Spleen (tissue), 11 donors: Measurements from ENCODE around the gene SHANK1. TPM values are rescaled to one million over a fixed set of nuclear protein-coding genes. Genes with fewer than 3 reads are reported as not detected.

Experiments used
- DNase-seq: peaks from one replicate; pipeline ENCODE4 v3.0.0-alpha.2; 2020
- H3K27ac ChIP-seq, 8 donors: fragments of 200-600 bp; sonication (generic) in 7 of 8; 1 replicate in 4 of 8; 2 replicates in 4 of 8; pipeline versions ENCODE4 v1.5.0 to v1.8.0; 2016 to 2021; ENCODE audit warnings: inconsistent platforms in 4 of 8, mild to moderate bottlenecking in 4 of 8, moderate library complexity in 1 of 8
- H3K27me3 ChIP-seq, 7 donors: fragments of 200-600 bp; sonication (generic) in 6 of 7; replicated peaks in 1 of 7; 1 replicate in 4 of 7; 2 replicates in 3 of 7; pipeline versions ENCODE4 v1.5.0 to v1.8.0; 2016 to 2021; ENCODE audit warnings: inconsistent platforms in 3 of 7, mild to moderate bottlenecking in 1 of 7
- H3K36me3 ChIP-seq, 6 donors: fragments of 200-600 bp; sonication (generic) in 5 of 6; 1 replicate in 4 of 6; 2 replicates in 2 of 6; pipeline versions ENCODE4 v1.5.0 to v1.8.0; 2016 to 2021; ENCODE audit warnings: inconsistent platforms in 2 of 6
- H3K4me1 ChIP-seq, 6 donors: fragments of 200-600 bp; sonication (generic) in 5 of 6; 1 replicate in 3 of 6; 2 replicates in 3 of 6; pipeline versions ENCODE4 v1.5.0 to v1.8.0; 2016 to 2021; ENCODE audit warnings: inconsistent platforms in 3 of 6
- H3K4me3 ChIP-seq, 8 donors: fragments of 200-600 bp; sonication (generic) in 7 of 8; 1 replicate in 4 of 8; 2 replicates in 4 of 8; pipeline versions ENCODE4 v1.5.0 to v1.8.0; 2016 to 2021; ENCODE audit warnings: inconsistent platforms in 4 of 8, mild to moderate bottlenecking in 4 of 8, moderate library complexity in 2 of 8
- H3K9me3 ChIP-seq, 8 donors: fragments of 200-600 bp; sonication (generic) in 7 of 8; 1 replicate in 4 of 8; 2 replicates in 4 of 8; pipeline versions ENCODE4 v1.5.0 to v1.8.0; 2016 to 2021; ENCODE audit warnings: inconsistent platforms in 4 of 8
- CTCF ChIP-seq, 11 experiments: fragments of 200-600 bp in 7 of 11; fragments of 450-650 bp in 4 of 11; sonication (generic) in 4 of 11; IDR thresholded peaks in 8 of 11; conservative IDR thresholded peaks in 3 of 11; 1 replicate in 7 of 11; 2 replicates in 4 of 11; pipeline versions ENCODE4 v1.4.0 to v1.8.0; 2016 to 2021; ENCODE audit warnings: antibody characterized with exemption in 11 of 11, inconsistent platforms in 4 of 11, mild to moderate bottlenecking in 1 of 11
- POLR2A ChIP-seq, 3 donors: fragments of 450-650 bp; IDR thresholded peaks; one replicate each; pipeline ENCODE4 v1.5.1; 2017; ENCODE audit warnings: antibody characterized with exemption in 3 of 3, mild to moderate bottlenecking in 1 of 3
- POLR2AphosphoS5 ChIP-seq, 3 donors: sonication (generic); formaldehyde crosslinking; IDR thresholded peaks; one replicate each; pipeline ENCODE4 v1.5.1; 2017; ENCODE audit warnings: antibody characterized with exemption in 3 of 3
- WGBS, 5 donors: extraction: QIAGEN DNeasy Blood & Tissue Kit in 3 of 5; methylation state at CpG; one replicate each; pipeline versions ENCODE4 v1.1.5 to v1.1.7; 2013 to 2018; 5-methylcytosine and 5-hydroxymethylcytosine counted together
- intact Hi-C: fragments of 100-400 bp; cut with DNase I; formaldehyde crosslinking; loops from one replicate; pipeline ENCODE4 v1.15.0; 2023; ENCODE audit warnings: low total_unique reads
- polyA plus RNA-seq, 3 donors: library from polyadenylated mRNA; stranded (reverse); fragments of 200-250 nt; gene quantifications; one replicate each; pipeline ENCODE4 v1.2.1, GENCODE V29; 2013
- total RNA-seq, 7 donors: library from RNA; depleted of rRNA in 3 of 7; stranded (reverse); fragments of >200 nt in 3 of 7; fragmentation: NEBNext Ultra II Directional in 4 of 7; extraction: Animal tissue kit (Norgen Biotek cat#: 25700) in 4 of 7; gene quantifications; one replicate each; pipeline versions ENCODE4 v1.1.0 to v1.2.1, GENCODE V29; 2016 to 2021
- donor health status: healthy with polysubstance abuse.
- donor health status: DM: no; HTN: no; CAD: no; lungs with moderate emphysema.
- donor health status: DM: no; HTN: no; CAD: no.
- donor health status: Bipolar disorder and iron deficiency.
- donor health status: healthy.
- donor health status: DM: no; HTN: no; CAD: no.
- donor health status: DM: yes; HTN: yes; CAD: no.

SHANK1 gene
- total and polyA plus RNA-seq, 10 donors: 0.07 to 1.8 (median 0.35) TPM; not detected in 2

- peaks cover 8 to 42% (median 22%) of the 10 kb centered on the region in 6 donors for H3K4me1 ChIP-seq
- H3K4me3 ChIP-seq: peak overlapping the region; percentile 44 to 79 (median 48)
- peaks cover 0 to 20% (median 0%) of the 10 kb centered on the region in 8 donors for H3K9me3 ChIP-seq
- H3K27ac ChIP-seq: peak overlapping the region in 7 of 8 donors; percentile 30 to 78 (median 71)
- intact Hi-C loops: no loop called here
- H3K36me3 ChIP-seq: no peaks in the 10 kb centered on the region
- no peak for TF ChIP-seq POLR2AphosphoS5 (IDR thresholded peaks at IDR 0.05)
- TF ChIP-seq CTCF (IDR thresholded peaks at IDR 0.05 in 8 of 11, conservative IDR thresholded peaks at IDR 0.05 in 3 of 11): no peak
- no peak for TF ChIP-seq POLR2A (IDR thresholded peaks at IDR 0.05)
- WGBS, 5 donors: 4 to 11% (median 7%) methylated on average over 15 to 52 of the region's 52 CpGs
- H3K27me3 ChIP-seq: peaks cover 0 to 89% (median 68%) of the 10 kb centered on the region in 7 donors
- DNase-seq: no peak
These were observed 5.8 kb upstream of the SHANK1 start for GRCh38 chr19:50725218-50725910.

- Histone ChIP-seq H3K36me3 (no peaks in the 10 kb centered on the region), H3K27ac (peak overlapping the region; percentile 19 to 78 (median 70)), H3K4me3 (peak overlapping the region; percentile 44 to 79 (median 48)), H3K27me3 (peaks cover 0 to 95% (median 74%) of the 10 kb centered on the region in 7 donors), H3K9me3 (peaks cover 0 to 20% (median 0%) of the 10 kb centered on the region in 8 donors), H3K4me1 (peaks cover 8 to 42% (median 22%) of the 10 kb centered on the region in 6 donors)
- TF ChIP-seq CTCF (IDR thresholded peaks at IDR 0.05 in 8 of 11, conservative IDR thresholded peaks at IDR 0.05 in 3 of 11) (peak; percentile 19 to 77 (median 61)), POLR2AphosphoS5 (IDR thresholded peaks at IDR 0.05) (peak; percentile 81 to 88 (median 88)), POLR2A (IDR thresholded peaks at IDR 0.05) (peak in 1 of 3 donors; percentile 10)
- DNase-seq: peak; percentile 96
- intact Hi-C loops: no loop called here
- 0 to 3% (median 2%) methylated on average over 27 to 65 of the region's 65 CpGs for WGBS, 5 donors
These were observed 5.1 kb upstream of the SHANK1 start for GRCh38 chr19:50724522-50725217.

- H3K27me3 ChIP-seq: peaks cover 0 to 100% (median 82%) of the 10 kb centered on the region in 7 donors
- peak overlapping the region; percentile 27 to 79 (median 48) for H3K4me3 ChIP-seq
- DNase-seq: no peak
- peak overlapping the region in 7 of 8 donors; percentile 7 to 78 (median 69) for H3K27ac ChIP-seq
- peaks cover 8 to 46% (median 25%) of the 10 kb centered on the region in 6 donors for H3K4me1 ChIP-seq
- WGBS, 5 donors: 4 to 8% (median 4%) methylated on average over 13 to 31 of the region's 31 CpGs
- H3K36me3 ChIP-seq: no peaks in the 10 kb centered on the region
- H3K9me3 ChIP-seq: peaks cover 0 to 20% (median 0%) of the 10 kb centered on the region in 8 donors
- TF ChIP-seq POLR2A (IDR thresholded peaks at IDR 0.05) (no peak), CTCF (IDR thresholded peaks at IDR 0.05 in 8 of 11, conservative IDR thresholded peaks at IDR 0.05 in 3 of 11) (no peak), POLR2AphosphoS5 (IDR thresholded peaks at IDR 0.05) (no peak)
- intact Hi-C loops: no loop called here
These were observed 4.3 kb upstream of the SHANK1 start for GRCh38 chr19:50723735-50724521.
